B cell (primary cell): ENCODE measurements around the gene NKAIN2.

ENCODE experiments used
- EZH2 ChIP-seq: IDR thresholded peaks from 2 replicates; pipeline ENCODE4 v1.6.1; 2012; ENCODE audit warnings: borderline replicate concordance, low read depth, mild to moderate bottlenecking, moderate library complexity, low read length; ENCODE audit not compliant: insufficient read depth, poor library complexity, severe bottlenecking
- TF ChIP-seq, protein P1 (sequence below): fragments of 200-600 bp; IDR thresholded peaks from one replicate; pipeline ENCODE4 v1.8.0; 2022; ENCODE audit warnings: antibody characterized with exemption, mild to moderate bottlenecking

DNA sequence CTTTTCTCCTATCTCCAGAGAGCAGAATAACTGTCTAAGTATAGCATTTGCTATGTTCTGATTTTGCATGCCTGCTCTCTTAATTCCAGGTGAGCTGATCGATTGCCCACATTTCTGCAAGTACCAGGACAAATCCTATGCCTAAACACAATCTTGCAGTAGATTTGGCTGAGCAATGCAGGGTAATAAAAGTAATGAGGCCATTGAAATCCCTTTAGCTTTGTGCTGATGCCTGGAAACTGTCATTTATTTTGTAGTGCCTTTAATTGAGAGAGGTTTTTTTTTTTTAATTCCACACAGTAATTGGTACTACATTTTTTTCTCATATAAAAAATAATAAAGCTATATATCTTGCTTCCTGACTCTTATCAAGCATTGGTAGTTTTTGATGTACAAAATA, 252.3 kb downstream of the NKAIN2 start:
- TF ChIP-seq, protein P1, sequence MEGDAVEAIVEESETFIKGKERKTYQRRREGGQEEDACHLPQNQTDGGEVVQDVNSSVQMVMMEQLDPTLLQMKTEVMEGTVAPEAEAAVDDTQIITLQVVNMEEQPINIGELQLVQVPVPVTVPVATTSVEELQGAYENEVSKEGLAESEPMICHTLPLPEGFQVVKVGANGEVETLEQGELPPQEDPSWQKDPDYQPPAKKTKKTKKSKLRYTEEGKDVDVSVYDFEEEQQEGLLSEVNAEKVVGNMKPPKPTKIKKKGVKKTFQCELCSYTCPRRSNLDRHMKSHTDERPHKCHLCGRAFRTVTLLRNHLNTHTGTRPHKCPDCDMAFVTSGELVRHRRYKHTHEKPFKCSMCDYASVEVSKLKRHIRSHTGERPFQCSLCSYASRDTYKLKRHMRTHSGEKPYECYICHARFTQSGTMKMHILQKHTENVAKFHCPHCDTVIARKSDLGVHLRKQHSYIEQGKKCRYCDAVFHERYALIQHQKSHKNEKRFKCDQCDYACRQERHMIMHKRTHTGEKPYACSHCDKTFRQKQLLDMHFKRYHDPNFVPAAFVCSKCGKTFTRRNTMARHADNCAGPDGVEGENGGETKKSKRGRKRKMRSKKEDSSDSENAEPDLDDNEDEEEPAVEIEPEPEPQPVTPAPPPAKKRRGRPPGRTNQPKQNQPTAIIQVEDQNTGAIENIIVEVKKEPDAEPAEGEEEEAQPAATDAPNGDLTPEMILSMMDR = no peak
- TF ChIP-seq EZH2 = no peak
